HepG2 (cell line): ENCODE results near the gene SEH1L. TPM values are rescaled to one million over a fixed set of nuclear protein-coding genes. Genes with fewer than 3 reads are reported as not detected.
"Not testable (repeated sequence)": the region's sequence is repeated elsewhere in the genome, so short reads cannot be mapped to it uniquely, and the experiment has no call there.

Experiments used
- ATAC-seq: fragments of 200-7000 bp; cut with Tn5 transposase; 3 replicates; pipeline ENCODE4 v1.9.1; 2020; ENCODE audit warnings: mild to moderate bottlenecking, moderate library complexity
- BruUV-seq: library from RNA; stranded (reverse); fragments of 400-500 nt; replicated peaks from 2 replicates; lab custom pipeline; 2021; lab: Mats Ljungman, UMichigan
- CTCF ChIA-PET: fragments of 300-600 bp; formaldehyde crosslinking; extraction: SDS; loops from one replicate; lab custom pipeline; 2021; ENCODE audit warnings: low total read pairs, inconsistent platforms, low intra/inter-chr PET ratio; lab: Yijun Ruan, JAX
- POLR2A ChIA-PET: fragments of 350-600 bp; sonication (Branson Sonifier 250); formaldehyde crosslinking; loops from one replicate; lab custom pipeline; 2020; ENCODE audit warnings: antibody characterized with exemption, inconsistent platforms; lab: Yijun Ruan, JAX
- DNase-seq: peaks from one replicate; pipeline ENCODE4 v3.0.0-alpha.2; 2015; ENCODE audit warnings: low spot score
- FAIRE-seq: peaks from 3 replicates; lab custom pipeline; 2011; peaks lifted over from hg19 to GRCh38; lab: Jason Lieb, UNC
- H2AFZ ChIP-seq: one replicate; pipeline ENCODE4 v1.6.1; 2011; ENCODE audit warnings: low read length, inconsistent platforms
- H3K27ac ChIP-seq: fragments of 300-600 bp; 3 replicates; pipeline ENCODE4 v1.8.0; 2011; ENCODE audit warnings: mixed run types, mild to moderate bottlenecking, mixed read lengths, low read length, inconsistent platforms; ENCODE audit not compliant: insufficient read depth; ENCODE audit errors: extremely low read length
- H3K27me3 ChIP-seq, 2 experiments: fragments of 200-600 bp in 1 of 2; 2 replicates in 1 of 2; 3 replicates in 1 of 2; pipeline versions ENCODE4 v1.6.0 to v1.8.0; 2011; ENCODE audit warnings: low read length in 2 of 2, mild to moderate bottlenecking in 2 of 2, moderate library complexity in 2 of 2, inconsistent platforms in 1 of 2; ENCODE audit not compliant: insufficient read depth in 2 of 2, control insufficient read depth in 1 of 2
- H3K36me3 ChIP-seq, 2 experiments: fragments of 200-600 bp in 1 of 2; replicated peaks in 1 of 2; 2 replicates in 1 of 2; 3 replicates in 1 of 2; pipeline versions ENCODE4 v1.5.1 to v1.8.0; 2011; ENCODE audit warnings: low read length in 2 of 2, inconsistent platforms in 1 of 2; ENCODE audit not compliant: insufficient read depth in 2 of 2, control insufficient read depth in 1 of 2
- H3K4me1 ChIP-seq: 2 replicates; pipeline ENCODE4 v1.5.1; 2012; ENCODE audit warnings: low read length, inconsistent platforms; ENCODE audit not compliant: insufficient read depth
- H3K4me2 ChIP-seq: 2 replicates; pipeline ENCODE4 v1.6.0; 2011; ENCODE audit warnings: low read depth, low read length, inconsistent platforms
- H3K4me3 ChIP-seq, 3 experiments: fragments of 200-600 bp in 1 of 3; sonication (generic), shearing (Covaris generic) in 1 of 3; replicated peaks in 1 of 3; 2 replicates each; pipeline ENCODE4 v1.5.1; 2011 to 2016; ENCODE audit warnings: low read length in 3 of 3, inconsistent platforms in 2 of 3, low read depth in 2 of 3, mild to moderate bottlenecking in 2 of 3, control low read depth in 1 of 3, mixed read lengths in 1 of 3; ENCODE audit not compliant: insufficient read depth in 1 of 3
- H3K79me2 ChIP-seq: one replicate; pipeline ENCODE4 v1.6.1; 2011; ENCODE audit warnings: low read length, inconsistent platforms; ENCODE audit not compliant: insufficient read depth
- H3K9ac ChIP-seq: 2 replicates; pipeline ENCODE4 v1.6.0; 2011; ENCODE audit warnings: mild to moderate bottlenecking, low read depth, low read length, inconsistent platforms; ENCODE audit not compliant: insufficient read depth
- H3K9me3 ChIP-seq: 2 replicates; pipeline ENCODE4 v1.5.1; 2012; ENCODE audit warnings: mild to moderate bottlenecking, low read length
- H4K20me1 ChIP-seq: 2 replicates; pipeline ENCODE4 v1.6.0; 2011; ENCODE audit warnings: inconsistent platforms, mild to moderate bottlenecking, low read length, moderate library complexity; ENCODE audit not compliant: insufficient read depth
- RARA ChIP-seq: IDR thresholded peaks from 2 replicates; pipeline ENCODE4 v1.6.1; 2016; ENCODE audit warnings: missing genetic modification reagents, missing compliant biosample characterization
- ZNF142 ChIP-seq: sonication (generic); formaldehyde crosslinking; IDR thresholded peaks from 2 replicates; pipeline ENCODE4 v1.4.0; 2020; ENCODE audit warnings: missing genetic modification reagents
- ZNF770 ChIP-seq: sonication (generic); formaldehyde crosslinking; IDR thresholded peaks from 2 replicates; pipeline ENCODE4 v1.5.0; 2020; ENCODE audit warnings: mild to moderate bottlenecking, missing genetic modification reagents
- WGBS: methylation state at CpG from one replicate; pipeline ENCODE4 v1.1.6; 2017; ENCODE audit warnings: low lambda C conversion rate; 5-methylcytosine and 5-hydroxymethylcytosine counted together
- in situ Hi-C: cut with HindIII; loops from 2 replicates; pipeline ENCODE4 v1.10.0; 2017; ENCODE audit warnings: low pct_unique_long_range_greater_than_20kb; ENCODE audit not compliant: extremely low pct_ligation_motif_present
- intact Hi-C: fragments of 100-400 bp; cut with micrococcal nuclease; formaldehyde crosslinking; loops from one replicate; pipeline ENCODE4 v1.10.0; 2022; ENCODE audit not compliant: unreplicated experiment
- polyA plus RNA-seq, 8 experiments: library from polyadenylated mRNA; depleted of rRNA in 3 of 8; stranded (reverse) in 7 of 8; unstranded in 1 of 8; fragments of >200 nt; fragmentation: Illumina TruSeq in 4 of 8; extraction: Trizol in 4 of 8; gene quantifications; 2 replicates each; pipeline versions ENCODE4 v1.2.1 to v1.2.3, GENCODE V29; 2011 to 2016; ENCODE audit warnings: low read depth in 4 of 8, missing spikeins in 1 of 8, mixed read lengths in 1 of 8; ENCODE audit not compliant: insufficient read depth in 1 of 8
- total RNA-seq, 5 experiments: library from RNA; depleted of rRNA; stranded (reverse); fragments of >200 nt; fragmentation: Illumina TruSeq; extraction: Trizol; gene quantifications; 2 replicates each; pipeline ENCODE4 v1.2.3, GENCODE V29; 2016; ENCODE audit warnings: low read depth in 1 of 5
- TF ChIP-seq, protein P1 (sequence below): sonication (generic); formaldehyde crosslinking; IDR thresholded peaks from 2 replicates; pipeline ENCODE4 v1.4.0; 2020; ENCODE audit warnings: missing genetic modification reagents

Gene SEH1L
- total and polyA plus RNA-seq, 2 of the 13 experiments (the other 11 are each of a cell fraction or from before 2014, with no cell fraction given): 59.6 to 63.5 TPM

DNA sequence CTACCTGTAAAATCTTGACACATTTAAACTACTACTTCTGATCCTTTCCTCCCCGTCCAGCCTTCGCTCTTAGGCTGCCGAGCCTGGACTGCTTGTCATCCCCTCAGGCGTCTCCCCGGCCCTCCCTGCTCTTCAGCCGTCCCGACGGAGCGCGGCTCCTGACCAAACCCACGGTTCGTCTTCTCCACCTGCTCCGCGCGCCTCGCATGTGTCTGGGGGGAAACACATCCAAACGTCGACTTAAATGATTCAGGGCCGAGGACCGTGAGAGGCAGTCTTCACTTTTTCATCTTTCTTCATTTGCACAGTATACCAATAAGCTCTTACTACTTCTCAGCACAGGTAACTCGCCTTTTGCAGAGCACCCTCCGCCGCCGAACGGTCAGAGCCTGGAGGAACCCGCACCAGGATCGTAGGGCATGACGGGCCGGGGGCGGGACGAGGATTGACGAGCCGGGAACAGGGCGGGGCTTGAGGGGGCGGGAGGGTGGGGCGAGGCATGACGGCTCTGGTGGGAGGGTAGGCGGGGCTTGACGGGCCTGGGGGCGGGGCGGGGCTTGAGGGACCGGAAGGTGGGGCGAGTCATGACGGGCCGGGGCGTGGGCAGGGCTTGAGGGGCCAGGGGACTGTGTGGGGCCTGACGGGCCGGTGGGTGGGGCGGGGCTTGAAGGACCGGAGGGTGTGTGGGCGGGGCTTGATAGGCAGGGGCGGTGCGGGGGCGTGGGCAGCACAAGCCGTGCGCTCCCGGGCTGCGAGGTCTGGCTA, at the start of gene SEH1L (continued):
- TF ChIP-seq ZNF142 (CRISPR knock-in tag): peak; percentile 1; the same call in 1 of the 2 replicates

- FAIRE-seq, H3K27me3 ChIP-seq, H3K36me3 ChIP-seq, H3K4me2 ChIP-seq, in situ Hi-C loops, H3K4me3 ChIP-seq, H3K9ac ChIP-seq, intact Hi-C loops: not testable (repeated sequence)
- TF ChIP-seq, protein P1, sequence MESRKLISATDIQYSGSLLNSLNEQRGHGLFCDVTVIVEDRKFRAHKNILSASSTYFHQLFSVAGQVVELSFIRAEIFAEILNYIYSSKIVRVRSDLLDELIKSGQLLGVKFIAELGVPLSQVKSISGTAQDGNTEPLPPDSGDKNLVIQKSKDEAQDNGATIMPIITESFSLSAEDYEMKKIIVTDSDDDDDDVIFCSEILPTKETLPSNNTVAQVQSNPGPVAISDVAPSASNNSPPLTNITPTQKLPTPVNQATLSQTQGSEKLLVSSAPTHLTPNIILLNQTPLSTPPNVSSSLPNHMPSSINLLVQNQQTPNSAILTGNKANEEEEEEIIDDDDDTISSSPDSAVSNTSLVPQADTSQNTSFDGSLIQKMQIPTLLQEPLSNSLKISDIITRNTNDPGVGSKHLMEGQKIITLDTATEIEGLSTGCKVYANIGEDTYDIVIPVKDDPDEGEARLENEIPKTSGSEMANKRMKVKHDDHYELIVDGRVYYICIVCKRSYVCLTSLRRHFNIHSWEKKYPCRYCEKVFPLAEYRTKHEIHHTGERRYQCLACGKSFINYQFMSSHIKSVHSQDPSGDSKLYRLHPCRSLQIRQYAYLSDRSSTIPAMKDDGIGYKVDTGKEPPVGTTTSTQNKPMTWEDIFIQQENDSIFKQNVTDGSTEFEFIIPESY (CRISPR knock-in tag): peak; percentile 51; the same call in 1 of the 2 replicates
- peak; percentile 56 for TF ChIP-seq ZNF770 (CRISPR knock-in tag)
- peak; percentile 73 for TF ChIP-seq RARA
- TF ChIP-seq, all 625 proteins: peak for 3; not testable (repeated sequence) for 622
- H3K9me3 ChIP-seq, H4K20me1 ChIP-seq, ATAC-seq, H3K79me2 ChIP-seq, POLR2A ChIA-PET, DNase-seq, BruUV-seq, CTCF ChIA-PET, H3K27ac ChIP-seq, H2AFZ ChIP-seq: not testable (repeated sequence)
- H3K4me1 ChIP-seq: peaks cover 20% of the 10 kb centered on the region
- WGBS: 33% methylated on average over 11 of the region's 12 CpGs
Observed at GRCh38 chr18:12901208-12901607, 46.6 kb upstream of the SEH1L start.
